NCI-H82 (cell line): Measurements from ENCODE around the gene TEN1.
A peak's percentile ranks its signal among the peaks of the same experiment; 100 is the strongest.
"Not testable (repeated sequence)": the region's sequence is repeated elsewhere in the genome, so short reads cannot be mapped to it uniquely, and the experiment has no call there.

ENCODE experiments used
- DNase-seq: peaks from one replicate; lab custom pipeline; 2025; lab: John Stamatoyannopoulos, UW

TEN1 gene

GRCh38 chr17:75978938-75979704 lies at the start of gene TEN1, which contains the start of gene ACOX1:
Gene TEN1, plus strand, starts transcription at chr17:75979240. Its CDS starts 6,953 bp downstream, at chr17:75986193.
Gene ACOX1, minus strand, starts transcription at chr17:75979166. Its CDS starts 93 bp downstream, at chr17:75979073.
- DNase-seq = peak; percentile 99

GRCh38 chr17:75931062-75931461 lies 48.0 kb upstream of the TEN1 start:
- no peak for DNase-seq

- no peak for DNase-seq
These were observed 46.2 kb upstream of the TEN1 start for GRCh38 chr17:75932852-75933251.

GRCh38 chr17:75933808-75934207 lies 45.2 kb upstream of the TEN1 start:
- no peak for DNase-seq

- DNase-seq = no peak
These were observed 41.4 kb upstream of the TEN1 start for GRCh38 chr17:75937652-75938051.

- DNase-seq = peak; percentile 98
These were observed 38.2 kb upstream of the TEN1 start, which contains the start of gene FBF1 for GRCh38 chr17:75940727-75941441. Gene FBF1, minus strand, starts transcription at chr17:75941042. Its CDS starts 2,893 bp downstream, at chr17:75938149.

- DNase-seq = peak; percentile 38
These were observed 37.6 kb upstream of the TEN1 start for GRCh38 chr17:75941442-75941819.

- no peak for DNase-seq
These were observed 36.6 kb upstream of the TEN1 start for GRCh38 chr17:75942473-75942872.

- no peak for DNase-seq
These were observed 35.5 kb upstream of the TEN1 start for GRCh38 chr17:75943491-75943890.

GRCh38 chr17:75945211-75945610 lies 33.8 kb upstream of the TEN1 start:
- DNase-seq = peak; percentile 85

- DNase-seq = no peak
These were observed 28.6 kb upstream of the TEN1 start for GRCh38 chr17:75950421-75950820.

GRCh38 chr17:75950855-75951554 lies 28.0 kb upstream of the TEN1 start:
- DNase-seq = no peak

- no peak for DNase-seq
These were observed 19.8 kb upstream of the TEN1 start for GRCh38 chr17:75959051-75959838.

- no peak for DNase-seq
These were observed 19.1 kb upstream of the TEN1 start for GRCh38 chr17:75959839-75960511.

GRCh38 chr17:75965468-75965867 lies 13.6 kb upstream of the TEN1 start:
- no peak for DNase-seq

- DNase-seq = not testable (repeated sequence)
These were observed 10.0 kb upstream of the TEN1 start for GRCh38 chr17:75969044-75969443.

GRCh38 chr17:75970011-75970523 lies 9.0 kb upstream of the TEN1 start:
- DNase-seq = no peak

- DNase-seq = no peak
These were observed 8.4 kb upstream of the TEN1 start for GRCh38 chr17:75970626-75971025.

- DNase-seq = not testable (repeated sequence)
These were observed 3.9 kb upstream of the TEN1 start for GRCh38 chr17:75975187-75975586.

GRCh38 chr17:75975757-75976174 lies 3.3 kb upstream of the TEN1 start:
- DNase-seq = no peak
